Measurements from ENCODE around the gene SERPINB12.

DNA sequence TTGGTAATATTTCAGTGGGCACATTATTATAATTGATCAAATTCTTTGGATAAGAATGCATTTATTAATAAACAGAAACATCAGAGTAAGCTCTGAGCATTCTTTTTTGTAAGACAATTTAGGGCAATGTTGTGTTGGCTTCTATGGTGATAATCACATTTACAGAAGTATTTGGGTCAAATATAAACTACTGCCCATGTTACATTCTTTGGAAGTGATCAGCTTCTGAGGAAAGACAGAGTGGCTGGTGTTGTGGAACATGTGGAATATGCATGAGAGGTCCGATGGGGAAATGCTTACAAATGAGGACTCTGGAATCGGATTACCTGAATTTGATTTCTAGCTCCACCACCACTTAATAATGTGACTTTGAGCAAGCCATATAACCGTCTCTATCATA lies 64.4 kb downstream of the SERPINB12 start:
- TF ChIP-seq, protein P1, sequence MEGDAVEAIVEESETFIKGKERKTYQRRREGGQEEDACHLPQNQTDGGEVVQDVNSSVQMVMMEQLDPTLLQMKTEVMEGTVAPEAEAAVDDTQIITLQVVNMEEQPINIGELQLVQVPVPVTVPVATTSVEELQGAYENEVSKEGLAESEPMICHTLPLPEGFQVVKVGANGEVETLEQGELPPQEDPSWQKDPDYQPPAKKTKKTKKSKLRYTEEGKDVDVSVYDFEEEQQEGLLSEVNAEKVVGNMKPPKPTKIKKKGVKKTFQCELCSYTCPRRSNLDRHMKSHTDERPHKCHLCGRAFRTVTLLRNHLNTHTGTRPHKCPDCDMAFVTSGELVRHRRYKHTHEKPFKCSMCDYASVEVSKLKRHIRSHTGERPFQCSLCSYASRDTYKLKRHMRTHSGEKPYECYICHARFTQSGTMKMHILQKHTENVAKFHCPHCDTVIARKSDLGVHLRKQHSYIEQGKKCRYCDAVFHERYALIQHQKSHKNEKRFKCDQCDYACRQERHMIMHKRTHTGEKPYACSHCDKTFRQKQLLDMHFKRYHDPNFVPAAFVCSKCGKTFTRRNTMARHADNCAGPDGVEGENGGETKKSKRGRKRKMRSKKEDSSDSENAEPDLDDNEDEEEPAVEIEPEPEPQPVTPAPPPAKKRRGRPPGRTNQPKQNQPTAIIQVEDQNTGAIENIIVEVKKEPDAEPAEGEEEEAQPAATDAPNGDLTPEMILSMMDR (tag by site-specific recombination; IDR thresholded peaks at IDR 0.05), result no peak
- TF ChIP-seq ZNF214 (tag by site-specific recombination; IDR thresholded peaks at IDR 0.05; ENCODE audit: borderline replicate concordance) (no peak), ZNF423 (tag by site-specific recombination; IDR thresholded peaks at IDR 0.05) (no peak), HOXC10 (CRISPR knock-in tag; IDR thresholded peaks at IDR 0.05) (no peak), MEIS1 (CRISPR knock-in tag; IDR thresholded peaks at IDR 0.05; ENCODE audit: borderline replicate concordance) (no peak), ZNF558 (tag by site-specific recombination; IDR thresholded peaks at IDR 0.05) (no peak), YY1 (tag by site-specific recombination; IDR thresholded peaks at IDR 0.05) (no peak)

All from HEK293 (cell line).